ES-I3 (cell line): ENCODE results near the gene SIRT7.
"Not testable (repeated sequence)": the region's sequence is repeated elsewhere in the genome, so short reads cannot be mapped to it uniquely, and the experiment has no call there.

Source experiments
- H3K36me3 ChIP-seq: 2 replicates; pipeline ENCODE4 v1.6.1; 2013; ENCODE audit warnings: mild to moderate bottlenecking, low read length, control low read depth, moderate library complexity; ENCODE audit not compliant: insufficient read depth
- H3K4me1 ChIP-seq: 2 replicates; pipeline ENCODE4 v1.6.1; 2013; ENCODE audit warnings: mild to moderate bottlenecking, control low read depth, low read length; ENCODE audit not compliant: insufficient read depth
- H3K9ac ChIP-seq: 2 replicates; pipeline ENCODE4 v1.6.1; 2013; ENCODE audit warnings: low read depth, mild to moderate bottlenecking, low read length, moderate library complexity
- H3K9me3 ChIP-seq: 2 replicates; pipeline ENCODE4 v1.6.1; 2013; ENCODE audit warnings: mild to moderate bottlenecking, low read length, moderate library complexity; ENCODE audit not compliant: control insufficient read depth, insufficient read depth

SIRT7 gene

DNA sequence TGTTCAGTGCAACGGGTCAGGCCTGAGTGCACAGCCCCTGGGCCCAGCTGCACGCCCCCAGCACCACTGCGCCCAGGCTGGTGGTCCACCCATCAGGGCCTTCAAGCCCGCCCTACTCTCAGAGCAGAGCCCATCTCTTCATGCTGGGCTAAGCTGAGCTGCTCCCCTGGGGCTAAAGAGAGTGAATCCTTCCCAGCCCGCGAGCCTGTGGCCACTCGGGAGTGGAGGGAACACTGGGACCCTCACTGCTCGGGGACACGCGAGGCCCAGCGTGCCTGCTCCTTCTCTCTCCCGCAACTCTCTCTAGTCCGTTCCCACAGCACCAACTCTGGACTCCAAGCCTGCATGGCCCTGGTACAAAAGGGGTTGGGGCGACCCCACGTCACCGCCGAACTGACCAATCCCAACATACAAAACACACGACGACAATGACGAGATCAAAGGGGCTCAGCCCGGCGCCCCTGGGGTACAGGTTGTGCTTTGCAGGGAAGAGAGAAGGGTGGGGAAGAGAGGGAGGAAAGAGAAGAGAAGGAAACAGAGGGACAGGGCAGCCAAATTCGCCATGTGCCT is 4.1 kb upstream of the SIRT7 start:
- Histone ChIP-seq H3K9ac (no peak overlapping the region), H3K9me3 (no peaks in the 10 kb centered on the region), H3K4me1 (peaks cover 32% of the 10 kb centered on the region), H3K36me3 (peaks cover 2% of the 10 kb centered on the region; the same call in 1 of the 2 replicates)

DNA sequence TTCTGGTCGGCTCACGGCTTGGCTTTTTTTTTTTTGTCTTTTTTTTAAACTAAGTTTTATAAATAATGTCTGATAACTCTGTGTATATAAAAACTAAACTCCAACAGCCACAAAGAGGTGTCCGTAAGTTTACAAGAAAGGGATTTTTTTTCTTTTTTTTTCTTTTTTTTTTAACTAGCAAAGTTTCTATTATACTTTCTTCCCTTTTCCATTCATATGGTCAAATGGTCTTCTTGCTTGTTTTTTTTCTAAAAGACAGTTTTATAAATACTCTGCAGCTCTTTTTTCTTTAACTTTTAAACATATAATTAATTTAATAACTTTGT is 3.5 kb upstream of the SIRT7 start:
- Histone ChIP-seq H3K36me3 (peaks cover 2% of the 10 kb centered on the region; the same call in 1 of the 2 replicates), H3K9me3 (no peaks in the 10 kb centered on the region), H3K4me1 (peaks cover 37% of the 10 kb centered on the region), H3K9ac (no peak overlapping the region)

DNA sequence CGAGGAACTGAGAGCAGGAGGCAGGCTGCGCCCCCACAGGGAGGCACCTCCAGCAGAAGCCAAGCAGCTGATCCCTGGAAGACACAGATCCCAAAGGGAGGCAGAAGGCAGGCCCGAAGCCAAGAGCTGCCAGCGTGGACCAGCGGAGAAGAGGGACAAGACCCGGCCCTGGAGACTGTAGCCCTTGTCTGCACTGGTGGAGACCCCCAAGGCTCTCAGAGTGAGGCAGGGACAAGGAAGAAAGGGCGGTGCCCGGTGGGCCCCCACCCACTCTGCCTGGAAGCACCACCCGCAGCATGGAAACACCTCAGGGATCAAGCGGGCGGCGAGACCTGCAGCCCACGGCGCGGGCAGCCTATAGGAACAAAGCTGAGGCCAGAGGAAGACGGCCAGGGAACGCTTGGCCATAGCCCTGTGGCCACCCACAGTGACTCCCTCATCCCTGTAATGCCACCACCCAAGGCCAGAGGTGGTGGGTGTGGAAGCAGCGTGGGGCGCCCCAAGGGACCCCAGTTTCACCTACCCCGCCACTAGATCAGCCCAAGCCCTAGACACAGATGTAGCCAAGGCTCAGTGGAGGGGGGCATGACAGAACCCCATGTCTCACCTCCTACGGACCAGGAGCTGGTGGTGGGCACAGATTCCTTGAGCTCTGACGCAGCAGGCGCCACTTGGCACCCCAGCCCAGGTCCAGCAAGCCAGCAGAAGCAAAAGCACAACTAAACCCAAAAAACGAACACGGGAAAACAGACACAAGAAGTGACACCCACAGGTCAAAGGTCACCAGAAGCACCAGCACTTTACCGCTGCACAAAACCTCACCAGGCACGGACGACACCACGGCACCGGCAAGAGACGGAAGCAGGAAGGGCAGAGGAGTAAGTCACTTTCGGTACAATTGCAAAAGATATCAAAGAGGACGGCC is 2.9 kb upstream of the SIRT7 start:
- H3K9me3 ChIP-seq, result no peaks in the 10 kb centered on the region
- H3K9ac ChIP-seq, result no peak overlapping the region
- H3K4me1 ChIP-seq, result peaks cover 34% of the 10 kb centered on the region
- peaks cover 2% of the 10 kb centered on the region; the same call in 1 of the 2 replicates for H3K36me3 ChIP-seq

DNA sequence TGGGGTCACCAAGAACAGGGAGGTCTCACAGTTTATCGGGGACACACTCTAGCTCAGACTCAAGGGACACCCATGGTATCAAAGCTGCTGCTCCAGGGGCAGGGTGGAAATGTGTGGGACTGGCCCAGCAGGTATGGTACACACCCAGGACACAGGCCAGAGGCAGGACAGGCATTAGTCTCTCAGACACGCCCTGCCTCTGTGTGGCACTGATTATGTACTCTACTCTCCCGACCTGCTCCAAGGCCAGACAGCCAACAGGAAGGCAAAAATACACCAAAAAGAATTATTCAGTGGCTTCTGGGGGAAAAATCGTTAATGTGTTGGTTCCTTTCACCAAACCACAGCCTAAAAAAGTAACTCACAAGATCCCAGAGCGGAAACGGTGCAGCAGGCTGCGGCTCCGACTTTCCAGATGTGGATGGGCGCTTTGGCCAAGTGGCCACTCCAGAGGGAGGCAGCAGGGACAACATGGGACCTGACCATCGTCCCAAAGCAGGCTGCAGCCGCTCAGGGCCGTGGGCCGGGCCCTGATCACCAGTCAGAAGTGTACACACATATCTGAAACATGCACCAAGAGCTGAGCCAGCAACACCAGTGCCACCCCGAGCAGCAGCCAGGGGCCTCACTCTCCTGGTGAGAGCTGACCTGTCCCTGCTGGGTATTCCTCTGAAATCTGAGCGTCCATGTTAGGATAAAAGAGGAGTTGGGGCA is 1.0 kb upstream of the SIRT7 start:
- H3K9ac ChIP-seq, result no peak overlapping the region
- peaks cover 19% of the 10 kb centered on the region for H3K4me1 ChIP-seq
- no peaks in the 10 kb centered on the region for H3K9me3 ChIP-seq
- H3K36me3 ChIP-seq, result peaks cover 2% of the 10 kb centered on the region; the same call in 1 of the 2 replicates

DNA sequence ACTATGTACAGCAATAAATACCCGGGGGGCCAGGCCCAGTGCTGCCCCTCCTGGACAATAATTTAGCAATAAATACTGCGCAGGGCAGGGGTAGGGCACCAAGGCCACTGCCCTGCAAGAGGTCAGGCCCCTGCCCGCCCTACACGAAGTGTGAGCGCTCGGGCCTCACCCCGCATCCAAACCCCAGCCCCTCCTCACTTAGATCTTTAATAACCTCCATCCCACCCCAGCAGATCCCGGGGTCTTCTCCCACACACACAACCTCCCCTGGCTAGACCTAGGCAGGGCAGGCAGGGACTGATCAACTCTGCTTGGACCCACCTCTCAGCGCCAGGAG is 325 bp upstream of the SIRT7 start:
- not testable (repeated sequence) for H3K36me3 ChIP-seq, H3K9me3 ChIP-seq
- H3K9ac ChIP-seq, result peak overlapping the region; percentile 85; the same call in 1 of the 2 replicates
- H3K4me1 ChIP-seq, result peaks cover 14% of the 10 kb centered on the region

DNA sequence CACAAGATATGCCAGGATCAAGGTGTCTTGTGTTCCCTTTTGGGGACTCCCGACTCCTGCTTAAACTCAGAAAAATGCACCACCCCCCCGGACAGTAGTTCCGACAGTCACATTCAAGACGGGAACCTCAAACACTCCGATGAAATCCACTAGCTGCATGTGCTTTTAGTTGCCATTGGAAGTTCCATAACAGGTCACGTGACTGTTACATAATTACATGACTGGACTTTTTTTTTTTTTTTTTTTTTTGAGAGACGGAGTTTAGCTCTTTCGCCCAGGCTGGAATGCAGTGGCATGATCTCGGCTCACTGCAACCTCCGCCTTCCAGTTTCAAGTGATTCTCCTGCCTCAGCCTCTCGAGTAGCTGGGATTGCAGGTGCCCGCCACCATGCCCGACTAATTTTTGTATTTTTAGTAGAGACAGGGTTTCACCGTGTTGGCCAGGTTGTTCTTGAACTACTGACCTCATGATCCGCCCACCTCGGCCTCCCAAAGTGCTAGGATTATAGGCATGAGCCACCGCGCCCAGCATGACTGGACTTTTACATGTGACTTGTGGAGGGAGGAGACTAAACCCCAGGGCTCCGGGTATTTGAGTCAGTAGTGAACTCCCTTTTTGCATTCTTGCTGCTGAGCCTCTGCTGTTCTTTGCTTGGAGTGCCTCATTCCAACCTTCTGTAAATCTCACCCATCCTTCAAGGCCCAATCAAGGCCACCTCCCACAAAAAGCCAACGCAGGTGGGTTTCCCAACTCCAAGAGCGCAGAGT is 1.6 kb downstream of the SIRT7 start:
- Histone ChIP-seq H3K9me3 (no peaks in the 10 kb centered on the region), H3K4me1 (peaks cover 9% of the 10 kb centered on the region), H3K9ac (peak overlapping the region; percentile 85; the same call in 1 of the 2 replicates), H3K36me3 (peaks cover 2% of the 10 kb centered on the region; the same call in 1 of the 2 replicates)

DNA sequence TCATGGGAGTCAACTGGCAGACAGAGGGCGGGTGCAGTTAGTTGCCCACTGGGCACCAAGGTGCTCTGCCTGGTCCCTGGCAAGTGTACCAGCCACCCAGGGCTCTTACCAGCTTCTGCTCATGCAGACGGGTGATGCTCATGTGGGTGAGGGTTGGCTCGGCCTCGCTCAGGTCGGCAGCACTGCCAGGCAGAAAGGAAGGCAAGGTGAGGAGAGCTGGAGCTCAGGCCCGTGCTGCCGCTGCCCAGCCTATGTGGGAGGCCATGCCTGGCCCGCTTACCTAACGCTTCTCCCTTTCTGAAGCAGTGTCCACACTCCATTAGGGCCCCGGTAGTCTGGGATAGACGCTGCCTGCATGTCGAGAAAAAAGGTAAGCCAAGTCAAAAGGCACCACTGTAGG is 2.6 kb downstream of the SIRT7 start:
- Histone ChIP-seq H3K36me3 (peaks cover 2% of the 10 kb centered on the region; the same call in 1 of the 2 replicates), H3K4me1 (peaks cover 9% of the 10 kb centered on the region)

DNA sequence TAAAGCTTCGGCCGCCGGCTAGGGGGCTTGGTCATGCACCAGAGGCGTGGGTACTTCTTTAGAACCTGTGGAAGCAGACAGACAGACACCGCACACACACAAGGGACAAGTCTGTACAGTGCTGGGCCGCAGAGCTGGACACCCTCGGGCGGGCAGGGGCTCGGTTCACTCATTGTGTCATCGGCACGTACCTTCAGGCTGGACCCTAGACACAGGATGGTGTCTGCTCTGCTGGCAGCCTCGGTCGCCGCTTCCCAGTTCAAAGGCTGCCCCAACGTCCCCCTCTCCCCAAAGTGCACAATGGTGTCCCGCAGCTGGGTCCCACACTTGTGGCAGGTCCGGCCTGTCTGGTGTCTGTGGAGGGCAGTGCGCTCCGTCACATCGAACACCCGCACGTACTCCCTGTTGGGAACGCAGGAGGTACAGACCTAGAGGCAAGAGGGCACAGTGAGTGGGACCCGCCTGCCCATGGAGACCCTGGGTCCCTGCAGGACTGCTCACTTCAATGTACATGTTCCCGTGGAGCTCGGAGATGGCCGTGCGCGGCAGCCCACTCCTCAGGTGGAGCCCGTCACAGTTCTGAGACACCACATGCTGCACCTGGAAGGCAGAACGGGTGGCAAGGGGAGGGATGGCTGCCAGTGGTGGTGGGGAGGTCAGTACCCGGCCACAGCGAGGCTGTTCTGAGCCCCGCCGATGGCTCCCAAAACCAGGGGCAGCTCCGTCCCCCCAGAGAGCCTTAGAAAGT is 3.7 kb downstream of the SIRT7 start:
- Histone ChIP-seq H3K36me3 (no peaks in the 10 kb centered on the region), H3K9ac (no peak overlapping the region)

More for the DNA sequence above, 2.6 kb downstream of the SIRT7 start:
- Histone ChIP-seq H3K9ac (no peak overlapping the region), H3K9me3 (no peaks in the 10 kb centered on the region)

DNA sequence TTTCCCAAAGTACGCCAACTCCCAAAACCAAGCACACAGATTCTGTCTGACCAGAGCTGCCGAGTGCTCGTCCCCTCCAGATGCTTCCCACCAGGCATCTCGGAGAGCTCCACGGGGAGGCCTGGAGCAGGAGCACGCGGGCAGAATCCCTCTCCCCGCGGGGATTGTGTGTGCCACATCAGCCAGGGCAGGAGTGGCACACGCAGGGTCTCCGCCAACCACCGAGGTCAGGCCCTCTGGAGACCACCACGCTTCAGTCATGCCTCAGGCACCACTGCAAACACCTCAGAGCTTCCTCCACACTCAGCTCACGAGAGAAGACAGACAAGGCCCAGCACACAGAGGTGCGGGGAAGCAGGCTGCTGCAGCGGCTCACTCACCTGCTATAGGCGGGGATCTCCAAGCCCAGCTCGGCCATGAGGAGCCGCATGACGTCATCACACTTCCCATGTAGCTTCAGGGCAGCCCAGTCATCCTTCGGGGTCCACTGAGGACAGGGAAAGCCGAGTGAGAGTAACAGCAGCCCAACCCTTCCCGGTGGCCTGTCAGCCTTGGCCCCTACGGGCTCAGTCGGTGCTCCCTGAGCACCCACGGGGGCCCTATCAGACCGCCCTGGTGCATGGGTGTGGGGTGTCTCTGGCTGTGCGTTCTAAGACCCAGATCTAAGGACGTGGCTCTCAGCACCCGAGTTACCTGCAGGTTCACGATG is 4.4 kb downstream of the SIRT7 start:
- Histone ChIP-seq H3K4me1 (peaks cover 13% of the 10 kb centered on the region), H3K36me3 (no peaks in the 10 kb centered on the region), H3K9ac (no peak overlapping the region), H3K9me3 (no peaks in the 10 kb centered on the region)

More for the DNA sequence above, 3.7 kb downstream of the SIRT7 start:
- peaks cover 13% of the 10 kb centered on the region for H3K4me1 ChIP-seq
- H3K9me3 ChIP-seq, result no peaks in the 10 kb centered on the region

DNA sequence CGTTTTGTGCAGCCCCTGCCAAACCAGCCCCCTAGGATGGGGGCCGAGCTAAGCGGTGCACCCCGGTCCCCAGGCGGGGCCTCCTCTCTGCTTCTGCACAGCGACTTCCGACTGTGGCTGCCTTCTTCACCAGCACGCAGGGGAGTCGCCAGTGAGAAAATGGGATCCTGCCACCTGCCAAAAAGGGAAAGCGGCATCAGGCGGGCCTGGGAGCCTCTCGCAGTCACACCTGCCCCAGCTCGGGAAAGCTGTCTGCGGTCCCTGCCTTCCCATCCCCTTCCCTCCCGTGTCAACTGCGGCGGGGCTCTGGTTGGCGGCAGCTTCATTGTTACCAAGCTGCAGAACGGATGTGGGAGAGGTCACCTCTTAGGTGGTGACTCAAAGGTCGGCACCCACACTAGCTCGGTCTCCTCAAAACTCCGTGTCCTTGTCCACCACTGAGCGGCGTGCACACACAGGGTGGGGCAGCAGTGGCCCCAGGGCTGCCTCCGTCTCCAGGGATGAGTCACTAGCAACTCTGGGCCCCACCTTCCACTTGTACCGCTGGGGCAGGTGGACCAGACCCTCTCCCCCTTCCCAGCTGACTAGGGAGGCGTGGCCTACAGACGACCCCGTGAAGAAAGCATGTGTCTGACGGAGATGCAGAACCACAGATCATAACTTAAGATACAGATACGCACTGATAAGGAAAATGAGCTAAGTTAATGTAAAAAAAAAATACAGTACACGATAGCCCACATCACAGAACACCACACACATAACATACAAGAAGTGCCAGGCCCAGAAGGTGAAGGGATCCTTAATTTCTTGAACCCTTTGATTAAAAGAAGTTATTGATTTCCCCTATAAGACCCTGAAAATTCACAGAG is 5.3 kb downstream of the SIRT7 start:
- Histone ChIP-seq H3K9me3 (no peaks in the 10 kb centered on the region), H3K4me1 (peaks cover 13% of the 10 kb centered on the region), H3K36me3 (no peaks in the 10 kb centered on the region), H3K9ac (no peak overlapping the region)

DNA sequence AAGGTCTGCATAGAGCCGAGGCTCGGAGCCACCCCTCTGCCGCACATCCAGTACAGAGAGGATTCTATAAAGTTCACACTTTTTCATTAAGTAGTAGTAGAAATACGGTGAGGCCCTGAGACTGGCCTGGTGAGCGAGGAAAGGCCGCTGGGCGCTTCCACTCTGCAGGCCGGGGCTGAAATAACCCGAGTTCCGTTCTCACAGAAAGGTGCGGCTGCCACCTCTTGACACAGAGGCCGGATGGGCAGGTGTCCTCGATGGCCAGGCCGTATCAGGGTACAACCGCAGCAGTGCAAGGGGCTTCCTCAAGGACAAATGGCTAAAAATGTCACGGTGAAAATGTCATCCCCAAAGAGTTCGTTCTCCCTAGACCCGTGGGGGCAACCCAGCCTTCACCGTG is 6.0 kb downstream of the SIRT7 start:
- Histone ChIP-seq H3K9me3 (no peaks in the 10 kb centered on the region), H3K4me1 (peaks cover 9% of the 10 kb centered on the region), H3K9ac (peak overlapping the region; percentile 36; the same call in 1 of the 2 replicates), H3K36me3 (no peaks in the 10 kb centered on the region)

DNA sequence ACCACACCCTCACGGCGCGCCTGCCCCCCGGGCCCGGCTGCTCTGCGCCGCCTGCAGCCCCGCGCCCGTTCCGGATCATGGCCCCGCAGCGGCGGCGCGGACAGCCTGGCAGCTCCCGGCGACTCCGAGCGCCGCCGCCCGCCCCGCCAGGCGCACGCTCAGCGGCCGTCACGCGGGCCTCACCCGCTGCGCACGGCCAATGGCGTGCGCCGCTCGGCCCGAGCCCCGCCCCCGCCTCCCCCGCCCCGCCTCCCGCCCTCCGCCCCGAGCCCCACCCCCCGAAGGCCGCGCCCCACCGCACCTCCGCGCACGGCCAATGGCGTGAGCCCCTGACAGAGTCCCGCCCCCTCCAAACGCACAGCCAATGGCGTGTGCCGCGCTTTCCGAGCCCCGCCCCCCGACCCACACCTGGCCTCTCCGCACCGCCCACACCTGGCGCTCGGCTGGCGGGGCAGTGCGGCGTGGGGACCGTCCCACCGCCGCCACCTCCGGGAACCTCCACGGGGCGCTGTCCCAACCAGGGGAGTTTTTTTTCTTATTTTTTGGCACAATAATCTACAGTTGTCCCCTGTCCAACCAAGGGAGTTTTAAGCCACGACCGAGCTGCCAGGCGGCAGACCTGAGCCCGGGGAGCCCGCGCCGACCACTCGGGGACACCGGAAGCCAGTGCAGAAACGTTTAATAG is 6.6 kb downstream of the SIRT7 start, which contains the start of gene PCYT2:
PCYT2 (minus strand) TSS at position 123 of the 685 bp plus-strand sequence; CDS start at position 79, 44 bp downstream.
- Histone ChIP-seq H3K9ac (peak within 1 kb of the TSS; percentile 94), H3K36me3 (no peaks in the 10 kb centered on the region), H3K9me3 (no peaks in the 10 kb centered on the region), H3K4me1 (peaks cover 4% of the 10 kb centered on the region; the same call in 1 of the 2 replicates)
